Measurements from ENCODE around the gene PCBP3.

The PCBP3 gene

GRCh38 chr21:45765375-45765774 is 121.8 kb downstream of the PCBP3 start:
- H3K27me3 ChIP-seq (ENCODE audit: insufficient read depth, low read depth, severe bottlenecking), result no peaks in the 10 kb centered on the region
- DNase-seq, result no peak
- TF ChIP-seq CTCF (IDR thresholded peaks at IDR 0.05; ENCODE audit: low read depth, low read length), result no peak
- no peak overlapping the region for H3K4me3 ChIP-seq (ENCODE audit: low read depth, low read length)
- H3K27ac ChIP-seq, result no peak overlapping the region
- H3K36me3 ChIP-seq, result no peaks in the 10 kb centered on the region
- H3K9me3 ChIP-seq (ENCODE audit: severe bottlenecking), result no peaks in the 10 kb centered on the region

- DNase-seq, result no peak
- H3K36me3 ChIP-seq, result no peaks in the 10 kb centered on the region
- TF ChIP-seq CTCF (IDR thresholded peaks at IDR 0.05; ENCODE audit: low read depth, low read length), result no peak
- no peaks in the 10 kb centered on the region for H3K27me3 ChIP-seq (ENCODE audit: insufficient read depth, low read depth, severe bottlenecking)
- H3K27ac ChIP-seq, result no peak overlapping the region
- H3K9me3 ChIP-seq (ENCODE audit: severe bottlenecking), result no peaks in the 10 kb centered on the region
- H3K4me3 ChIP-seq (ENCODE audit: low read depth, low read length), result no peak overlapping the region
Measured at GRCh38 chr21:45766055-45766454, 122.5 kb downstream of the PCBP3 start.

GRCh38 chr21:45766501-45766900 is 123.0 kb downstream of the PCBP3 start:
- no peak overlapping the region for H3K27ac ChIP-seq
- H3K36me3 ChIP-seq, result no peaks in the 10 kb centered on the region
- no peak for TF ChIP-seq CTCF (IDR thresholded peaks at IDR 0.05; ENCODE audit: low read depth, low read length)
- H3K4me3 ChIP-seq (ENCODE audit: low read depth, low read length), result no peak overlapping the region
- DNase-seq, result no peak
- no peaks in the 10 kb centered on the region for H3K27me3 ChIP-seq (ENCODE audit: insufficient read depth, low read depth, severe bottlenecking)
- H3K9me3 ChIP-seq (ENCODE audit: severe bottlenecking), result no peaks in the 10 kb centered on the region

- Histone ChIP-seq H3K9me3 (ENCODE audit: severe bottlenecking) (no peaks in the 10 kb centered on the region), H3K4me3 (ENCODE audit: low read depth, low read length) (no peak overlapping the region), H3K27me3 (ENCODE audit: insufficient read depth, low read depth, severe bottlenecking) (no peaks in the 10 kb centered on the region), H3K27ac (no peak overlapping the region), H3K36me3 (no peaks in the 10 kb centered on the region)
- no peak for DNase-seq
- TF ChIP-seq CTCF (IDR thresholded peaks at IDR 0.05; ENCODE audit: low read depth, low read length), result no peak
Measured at GRCh38 chr21:45767071-45768006, 123.8 kb downstream of the PCBP3 start.

- Histone ChIP-seq H3K36me3 (no peaks in the 10 kb centered on the region), H3K9me3 (ENCODE audit: severe bottlenecking) (no peaks in the 10 kb centered on the region), H3K27me3 (ENCODE audit: insufficient read depth, low read depth, severe bottlenecking) (no peaks in the 10 kb centered on the region), H3K4me3 (ENCODE audit: low read depth, low read length) (no peak overlapping the region), H3K27ac (no peak overlapping the region)
- no peak for DNase-seq
- TF ChIP-seq CTCF (IDR thresholded peaks at IDR 0.05; ENCODE audit: low read depth, low read length), result no peak
Measured at GRCh38 chr21:45768011-45768739, 124.7 kb downstream of the PCBP3 start.

Data from WERI-Rb-1 (cell line).